ENCODE data around the gene CAMK2B. TPM values are rescaled to one million over a fixed set of nuclear protein-coding genes. Genes with fewer than 3 reads are reported as not detected.

CAMK2B gene
- polyA plus RNA-seq, 1 donor (not counting 4 experiments of a cell fraction or from before 2014, with no cell fraction given): 0.25 TPM

DNA sequence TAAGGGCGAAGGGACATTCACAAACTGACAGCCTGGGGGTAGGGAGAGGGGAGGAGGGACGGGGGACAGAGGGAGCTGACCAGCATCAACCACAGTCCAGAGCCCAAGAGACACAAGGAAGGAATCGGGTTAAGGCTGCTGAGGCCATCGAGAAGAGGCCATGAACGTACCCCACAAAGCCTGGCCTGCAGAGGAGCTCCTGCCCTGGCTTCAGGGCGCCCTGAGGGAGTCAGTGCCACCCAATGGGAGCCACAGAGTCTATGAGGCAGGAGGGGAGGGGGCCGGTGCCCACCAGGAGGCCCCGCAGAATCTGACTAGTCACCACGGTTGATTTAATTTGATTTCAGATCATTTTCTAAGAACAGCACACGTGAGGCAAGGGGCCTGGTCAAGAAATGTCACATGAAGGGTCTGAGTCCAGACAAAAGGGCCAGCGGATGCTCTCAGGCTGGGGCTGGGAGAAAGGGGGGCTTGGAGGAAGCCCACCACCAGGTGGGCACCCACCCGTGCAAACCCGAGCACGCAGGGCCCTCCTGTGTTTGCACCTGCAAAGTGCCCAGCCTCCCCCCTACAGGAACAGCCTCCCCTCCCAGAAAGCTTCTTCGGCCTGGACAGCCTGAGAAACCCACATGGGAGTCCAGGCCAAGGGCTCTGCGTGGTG lies 40.4 kb downstream of the CAMK2B start:
- no peaks in the 10 kb centered on the region for H3K36me3 ChIP-seq (ENCODE audit: control insufficient read depth in 2 of 2, extremely low read depth in 1 of 2, insufficient read depth in 2 of 2, low read length in 2 of 2)
- H2AFZ ChIP-seq (ENCODE audit: control insufficient read depth, low read length): no peak overlapping the region
- FAIRE-seq (no peak), DNase-seq (ENCODE audit: low read depth, low spot score) (no peak)
- H3K27me3 ChIP-seq (ENCODE audit: control insufficient read depth, extremely low read depth, insufficient read depth, low read length): no peaks in the 10 kb centered on the region
- H3K4me2 ChIP-seq (ENCODE audit: control insufficient read depth, extremely low read depth, insufficient read depth, low read depth, low read length): no peak overlapping the region
- H3K9me1 ChIP-seq (ENCODE audit: control insufficient read depth, extremely low read depth, insufficient read depth, low read length): no peaks in the 10 kb centered on the region
- H3K27ac ChIP-seq (ENCODE audit: control insufficient read depth, insufficient read depth, low read length): no peak overlapping the region
- H3K4me1 ChIP-seq (ENCODE audit: control insufficient read depth, extremely low read depth, insufficient read depth, low read length): no peaks in the 10 kb centered on the region
- TF ChIP-seq, protein P1, sequence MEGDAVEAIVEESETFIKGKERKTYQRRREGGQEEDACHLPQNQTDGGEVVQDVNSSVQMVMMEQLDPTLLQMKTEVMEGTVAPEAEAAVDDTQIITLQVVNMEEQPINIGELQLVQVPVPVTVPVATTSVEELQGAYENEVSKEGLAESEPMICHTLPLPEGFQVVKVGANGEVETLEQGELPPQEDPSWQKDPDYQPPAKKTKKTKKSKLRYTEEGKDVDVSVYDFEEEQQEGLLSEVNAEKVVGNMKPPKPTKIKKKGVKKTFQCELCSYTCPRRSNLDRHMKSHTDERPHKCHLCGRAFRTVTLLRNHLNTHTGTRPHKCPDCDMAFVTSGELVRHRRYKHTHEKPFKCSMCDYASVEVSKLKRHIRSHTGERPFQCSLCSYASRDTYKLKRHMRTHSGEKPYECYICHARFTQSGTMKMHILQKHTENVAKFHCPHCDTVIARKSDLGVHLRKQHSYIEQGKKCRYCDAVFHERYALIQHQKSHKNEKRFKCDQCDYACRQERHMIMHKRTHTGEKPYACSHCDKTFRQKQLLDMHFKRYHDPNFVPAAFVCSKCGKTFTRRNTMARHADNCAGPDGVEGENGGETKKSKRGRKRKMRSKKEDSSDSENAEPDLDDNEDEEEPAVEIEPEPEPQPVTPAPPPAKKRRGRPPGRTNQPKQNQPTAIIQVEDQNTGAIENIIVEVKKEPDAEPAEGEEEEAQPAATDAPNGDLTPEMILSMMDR (optimal IDR thresholded peaks at IDR 0.05 in 1 of 3, IDR thresholded peaks at IDR 0.05 in 1 of 3, conservative IDR thresholded peaks at IDR 0.05 in 1 of 3; ENCODE audit: extremely low read depth in 1 of 3, insufficient read depth in 2 of 3, low read length in 3 of 3): no peak
- TF ChIP-seq EZH2 (IDR thresholded peaks at IDR 0.05; ENCODE audit: low read length): no peak
- no peak overlapping the region for H3K4me3 ChIP-seq (ENCODE audit: control insufficient read depth in 2 of 3, extremely low read depth in 1 of 3, insufficient read depth in 2 of 3, low read depth in 1 of 3, low read length in 3 of 3)
- dilution Hi-C loops (cut with MboI; ENCODE audit: extremely low pct_ligation_motif_present, low sequenced_read_pairs): no loop called here
- H3K79me2 ChIP-seq (ENCODE audit: control insufficient read depth, insufficient read depth, low read length): no peaks in the 10 kb centered on the region
- H4K20me1 ChIP-seq (ENCODE audit: control insufficient read depth, extremely low read depth, insufficient read depth, low read length): no peaks in the 10 kb centered on the region
- H3K9ac ChIP-seq (ENCODE audit: control insufficient read depth, extremely low read depth, insufficient read depth, low read length): no peak overlapping the region
- no peaks in the 10 kb centered on the region for H3K9me3 ChIP-seq (ENCODE audit: control insufficient read depth, low read depth, low read length)

DNA sequence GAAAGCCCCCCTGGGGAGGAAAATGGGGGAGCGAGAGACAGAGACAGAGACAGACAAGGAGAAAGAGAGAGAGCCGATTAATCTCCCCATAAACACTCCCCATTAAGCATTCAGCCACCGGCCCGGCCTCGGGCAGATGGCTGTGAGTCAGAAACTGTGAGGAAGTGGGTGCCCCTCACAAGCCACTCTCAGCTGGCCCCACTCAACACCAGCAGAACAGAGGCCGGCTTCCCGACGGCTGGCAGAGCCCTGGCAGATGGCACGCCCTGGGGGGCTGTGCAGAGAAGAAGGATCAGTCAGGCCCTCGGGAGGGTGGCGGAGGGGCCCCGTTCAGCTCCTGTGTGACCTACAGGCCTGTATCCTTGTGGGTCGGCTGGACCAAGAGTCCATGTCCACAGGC lies 41.2 kb downstream of the CAMK2B start:
- no peaks in the 10 kb centered on the region for H3K27me3 ChIP-seq (ENCODE audit: control insufficient read depth, extremely low read depth, insufficient read depth, low read length)
- no peaks in the 10 kb centered on the region for H3K9me3 ChIP-seq (ENCODE audit: control insufficient read depth, low read depth, low read length)
- H3K4me3 ChIP-seq (ENCODE audit: control insufficient read depth in 2 of 3, extremely low read depth in 1 of 3, insufficient read depth in 2 of 3, low read depth in 1 of 3, low read length in 3 of 3): no peak overlapping the region
- H3K9ac ChIP-seq (ENCODE audit: control insufficient read depth, extremely low read depth, insufficient read depth, low read length): no peak overlapping the region
- H2AFZ ChIP-seq (ENCODE audit: control insufficient read depth, low read length): no peak overlapping the region
- dilution Hi-C loops (cut with MboI; ENCODE audit: extremely low pct_ligation_motif_present, low sequenced_read_pairs): no loop called here
- H3K27ac ChIP-seq (ENCODE audit: control insufficient read depth, insufficient read depth, low read length): no peak overlapping the region
- H3K79me2 ChIP-seq (ENCODE audit: control insufficient read depth, insufficient read depth, low read length): no peaks in the 10 kb centered on the region
- H3K36me3 ChIP-seq (ENCODE audit: control insufficient read depth in 2 of 2, extremely low read depth in 1 of 2, insufficient read depth in 2 of 2, low read length in 2 of 2): no peaks in the 10 kb centered on the region
- no peaks in the 10 kb centered on the region for H3K9me1 ChIP-seq (ENCODE audit: control insufficient read depth, extremely low read depth, insufficient read depth, low read length)
- no peaks in the 10 kb centered on the region for H4K20me1 ChIP-seq (ENCODE audit: control insufficient read depth, extremely low read depth, insufficient read depth, low read length)
- TF ChIP-seq, protein P1 (optimal IDR thresholded peaks at IDR 0.05 in 1 of 3, IDR thresholded peaks at IDR 0.05 in 1 of 3, conservative IDR thresholded peaks at IDR 0.05 in 1 of 3; ENCODE audit: extremely low read depth in 1 of 3, insufficient read depth in 2 of 3, low read length in 3 of 3): no peak
- TF ChIP-seq EZH2 (IDR thresholded peaks at IDR 0.05; ENCODE audit: low read length): no peak
- no peak for FAIRE-seq
- H3K4me1 ChIP-seq (ENCODE audit: control insufficient read depth, extremely low read depth, insufficient read depth, low read length): no peaks in the 10 kb centered on the region
- no peak overlapping the region for H3K4me2 ChIP-seq (ENCODE audit: control insufficient read depth, extremely low read depth, insufficient read depth, low read depth, low read length)
- DNase-seq (ENCODE audit: low read depth, low spot score): no peak
